GM19397 (cell line): ENCODE measurements around the gene RAP1B.

Experiments
- ATAC-seq: cut with Tn5 transposase; IDR thresholded peaks from one replicate; pipeline ENCODE4 v1.9.1; 2021; ENCODE audit warnings: mild to moderate bottlenecking, moderate library complexity; ENCODE audit not compliant: unreplicated experiment

Gene RAP1B

DNA sequence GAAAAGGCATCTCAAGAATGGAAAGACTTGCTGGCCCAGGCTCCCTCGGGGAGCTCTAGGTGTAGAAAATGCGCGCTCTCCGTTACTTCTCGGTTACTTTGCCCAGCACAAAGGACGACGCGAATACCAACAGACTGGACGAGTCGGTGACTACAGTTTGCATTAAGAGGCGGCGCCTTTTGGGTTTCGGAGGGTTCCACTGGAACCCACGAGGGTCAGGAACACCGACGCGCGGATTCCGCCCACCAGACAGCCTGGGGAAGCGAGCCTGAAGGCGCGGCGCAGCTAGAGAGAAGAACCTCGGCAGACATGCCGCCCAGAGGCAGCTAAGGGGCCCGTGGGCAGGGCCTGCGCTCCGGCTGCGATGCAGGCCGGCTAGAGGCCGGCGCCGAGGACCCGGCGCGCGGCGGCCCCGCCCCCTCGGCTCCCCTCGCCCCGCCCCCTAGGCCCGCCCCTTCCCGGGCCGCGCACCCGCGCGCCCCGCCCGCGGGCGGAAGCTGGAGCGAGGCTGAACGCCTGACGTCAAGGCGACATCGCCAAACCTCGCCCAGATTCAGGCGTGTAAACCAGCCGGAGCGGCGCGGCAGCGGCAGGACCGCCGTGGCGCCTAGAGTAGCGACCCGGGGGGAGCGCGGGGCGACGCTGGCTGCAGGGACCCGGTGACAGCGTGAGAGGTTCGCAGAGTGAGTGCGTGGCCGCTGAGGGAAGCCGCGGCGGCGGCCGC, at the start of gene RAP1B:
Gene RAP1B, plus strand, starts transcription at position 530 of the 724 bp plus-strand sequence. CDS start 37,826 bp downstream, outside the sequence.
- peak; percentile 90 for ATAC-seq

DNA sequence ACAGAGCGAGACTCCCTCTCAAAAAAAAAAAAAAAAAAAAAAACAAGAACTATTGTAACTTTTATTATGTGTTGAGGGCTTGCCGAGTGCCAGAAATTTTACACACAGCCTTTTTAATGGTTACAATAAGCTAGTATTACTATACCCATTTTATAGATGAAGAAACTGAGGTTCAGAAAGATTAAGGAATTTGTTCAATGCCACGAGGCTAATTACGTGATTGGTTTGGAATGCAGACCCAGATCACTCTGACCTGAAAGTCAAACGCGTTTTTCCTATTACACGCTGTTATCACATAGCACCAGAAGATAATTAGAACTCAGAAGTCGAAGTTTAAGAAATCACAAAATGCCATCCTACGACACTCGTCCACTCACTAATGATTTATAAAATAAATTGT, 48.9 kb upstream of the RAP1B start:
- no peak for ATAC-seq

DNA sequence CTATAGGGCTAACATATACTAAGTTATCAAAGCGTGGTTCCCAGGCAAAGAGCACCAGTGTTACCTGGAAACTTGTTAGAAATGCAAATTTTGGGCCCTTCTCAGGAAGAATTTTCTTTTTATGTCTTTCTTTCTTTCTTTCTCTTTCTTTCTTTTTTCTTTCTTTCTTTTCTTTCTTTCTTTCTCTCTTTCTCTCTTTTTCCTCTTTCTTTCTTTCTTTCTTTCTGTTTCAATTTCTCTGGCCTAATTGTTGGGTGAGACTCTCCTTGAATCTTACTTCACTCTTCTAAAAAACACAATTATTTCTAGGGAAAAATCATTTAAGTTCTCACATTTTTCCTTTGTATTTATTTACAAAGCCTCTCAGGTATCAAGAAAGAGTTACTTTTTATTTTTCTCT, 46.5 kb upstream of the RAP1B start:
- ATAC-seq, result no peak

DNA sequence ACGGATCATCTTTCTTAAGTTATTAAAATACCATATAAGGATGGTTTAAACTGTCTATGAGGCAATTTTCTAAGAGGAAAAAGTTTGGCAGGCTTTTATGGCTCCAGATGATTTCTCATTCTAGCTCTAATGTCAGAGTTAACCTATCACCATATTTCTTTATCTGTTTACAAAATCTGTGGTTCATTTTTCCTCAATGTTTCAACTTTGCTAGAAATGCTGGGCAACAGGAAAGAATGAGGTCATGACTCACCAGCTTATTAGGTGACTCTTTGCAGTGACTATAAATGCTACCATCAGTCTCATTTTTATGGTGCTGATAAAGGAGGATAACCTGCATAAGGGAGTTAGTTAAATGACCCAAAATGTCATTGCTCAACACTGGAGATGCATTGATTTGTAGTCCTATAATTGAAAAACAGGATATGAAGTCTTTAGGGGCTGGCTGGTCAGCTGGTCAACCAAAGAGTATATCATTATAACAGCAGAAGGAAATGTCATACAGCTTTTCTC, 45.3 kb upstream of the RAP1B start:
- no peak for ATAC-seq

DNA sequence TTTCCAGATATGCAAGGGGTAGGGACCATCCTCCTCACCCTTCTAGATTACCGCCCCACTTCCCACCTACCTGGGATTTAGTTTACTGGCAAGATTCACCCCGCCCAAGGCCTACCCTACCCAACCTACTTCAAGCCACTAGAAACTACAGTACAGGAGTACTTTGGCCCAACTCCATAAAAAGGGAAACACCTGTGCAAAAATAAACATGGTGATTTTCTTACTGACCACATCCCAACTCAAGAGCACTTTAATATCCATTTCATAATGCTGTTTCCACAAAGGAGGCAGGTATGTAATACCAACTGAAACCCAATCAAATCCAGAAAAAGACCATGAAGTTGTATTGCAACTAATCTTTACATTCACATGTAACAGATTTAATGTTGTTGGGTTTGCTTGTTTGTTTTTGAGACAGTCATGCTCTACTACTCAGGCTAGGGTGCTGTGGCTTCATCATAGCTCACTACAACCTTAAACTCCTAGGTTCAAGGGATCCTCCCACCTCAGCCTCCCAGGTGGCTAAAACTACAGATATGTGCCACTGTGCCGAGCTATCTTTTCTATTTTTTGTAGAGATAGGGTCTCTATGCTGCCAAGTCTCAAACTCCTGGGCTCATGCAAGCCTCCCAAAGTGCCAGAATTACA, 41.7 kb upstream of the RAP1B start:
- ATAC-seq, result no peak

DNA sequence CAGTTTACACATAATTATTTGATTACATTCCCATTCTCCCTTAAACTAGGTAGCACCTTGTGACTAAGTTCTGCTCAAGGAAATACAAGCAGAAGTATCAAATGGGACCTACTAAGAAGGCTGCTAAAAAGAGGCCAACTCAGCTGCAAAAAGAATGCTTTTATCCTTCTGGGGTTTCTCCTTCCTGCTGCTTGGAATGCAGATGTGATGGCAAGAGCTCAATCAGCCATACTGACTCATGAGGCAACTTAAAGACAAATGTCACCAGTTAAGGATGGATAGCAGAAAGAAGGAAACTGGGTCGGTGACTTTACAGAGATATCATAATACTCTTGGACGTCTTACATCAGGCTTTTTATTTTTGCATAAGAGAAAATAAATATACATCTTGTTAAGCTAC, 38.0 kb upstream of the RAP1B start:
- ATAC-seq, result no peak

DNA sequence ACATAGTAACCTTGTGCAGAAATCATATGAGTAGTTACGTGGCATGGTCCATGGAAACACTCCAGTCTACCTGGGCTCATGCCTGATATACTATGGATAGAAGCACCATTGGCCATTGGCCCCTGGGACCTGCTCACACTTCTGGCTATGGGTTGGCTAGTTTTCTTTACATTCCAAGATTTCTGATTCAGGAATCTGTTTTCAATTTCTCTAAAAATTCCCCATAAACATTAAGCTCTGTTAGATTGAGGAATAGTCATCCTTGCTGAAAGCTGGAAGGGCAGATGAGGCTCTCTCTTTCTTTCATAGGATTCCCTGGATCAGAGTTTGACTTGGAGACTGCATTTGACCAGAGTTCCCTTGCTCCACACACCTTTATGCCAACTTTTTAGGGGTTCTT, 37.3 kb upstream of the RAP1B start:
- no peak for ATAC-seq

DNA sequence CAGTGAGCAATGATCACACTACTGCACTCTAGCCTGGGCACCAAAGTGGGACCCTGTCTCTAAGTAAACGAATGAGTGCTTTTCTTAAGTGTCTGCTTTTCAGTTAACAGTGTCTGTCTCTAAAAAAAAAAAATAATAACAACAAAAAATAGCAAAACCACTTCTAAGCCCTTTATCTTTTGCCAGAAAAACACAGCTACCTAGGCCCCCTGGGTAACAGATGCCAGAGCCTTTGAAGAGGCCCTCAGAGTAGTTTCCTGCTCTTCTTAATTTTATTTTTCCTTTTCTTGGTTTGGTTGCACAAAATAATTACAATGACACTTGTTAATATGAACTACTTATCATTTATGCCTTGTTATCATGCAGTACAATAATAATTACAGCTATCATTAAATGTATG, 32.8 kb upstream of the RAP1B start:
- no peak for ATAC-seq

DNA sequence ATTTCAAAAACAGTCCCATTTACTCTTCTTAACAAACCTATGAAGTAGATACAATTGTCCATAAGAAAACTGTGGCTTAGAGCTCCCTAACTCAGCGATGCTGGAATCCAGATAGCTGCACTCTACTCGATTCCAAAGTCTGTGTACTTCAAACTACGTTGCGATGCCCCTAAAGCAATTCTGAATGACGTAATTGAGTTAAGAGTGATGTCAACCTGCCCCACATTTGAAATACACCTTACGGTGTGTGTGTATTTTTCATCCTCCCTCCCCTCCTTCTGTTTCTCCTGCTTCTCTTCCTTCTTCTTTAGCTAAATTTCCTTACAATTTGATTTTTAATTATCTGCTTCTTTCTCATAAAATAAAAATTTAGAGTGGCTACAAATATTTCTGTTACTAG, 31.9 kb upstream of the RAP1B start:
- no peak for ATAC-seq

DNA sequence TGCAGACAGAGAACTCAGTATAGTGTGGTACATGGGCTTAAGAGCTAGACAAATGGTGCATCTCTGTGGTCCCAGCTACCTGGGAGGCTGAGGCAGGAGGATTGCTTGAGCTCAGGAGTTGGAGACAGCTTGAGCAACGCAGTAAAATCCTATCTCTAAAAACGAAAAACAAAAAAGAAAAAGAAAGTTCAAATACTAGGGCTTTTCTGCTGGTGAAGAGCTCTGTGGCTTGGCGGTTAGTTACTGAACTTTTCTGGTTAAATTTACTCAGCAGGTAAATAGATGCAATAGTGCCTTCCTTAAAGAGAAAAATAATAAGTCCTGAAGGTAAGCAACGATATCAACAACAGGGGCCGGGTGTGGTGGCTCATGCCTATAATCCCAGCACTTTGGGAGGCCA, 31.4 kb upstream of the RAP1B start:
- no peak for ATAC-seq

DNA sequence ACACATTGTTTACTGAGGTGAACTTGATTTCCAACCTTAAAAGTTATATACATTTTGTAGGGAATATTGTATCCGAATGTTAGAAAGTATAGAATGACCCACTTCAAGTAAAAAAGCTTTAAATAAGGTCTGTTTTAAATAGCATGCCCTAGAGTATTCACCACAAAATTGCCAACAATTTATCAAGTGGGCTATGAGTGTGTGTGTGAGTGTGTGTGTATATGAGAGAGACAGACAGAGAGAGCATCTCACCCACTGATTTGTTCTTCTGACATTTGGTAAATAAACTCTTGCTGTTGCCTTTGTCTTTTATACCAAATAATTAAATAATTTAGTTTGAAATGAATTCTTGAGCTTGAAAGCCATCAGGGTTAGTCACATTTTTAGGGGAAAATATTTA, 29.8 kb upstream of the RAP1B start:
- ATAC-seq, result no peak

DNA sequence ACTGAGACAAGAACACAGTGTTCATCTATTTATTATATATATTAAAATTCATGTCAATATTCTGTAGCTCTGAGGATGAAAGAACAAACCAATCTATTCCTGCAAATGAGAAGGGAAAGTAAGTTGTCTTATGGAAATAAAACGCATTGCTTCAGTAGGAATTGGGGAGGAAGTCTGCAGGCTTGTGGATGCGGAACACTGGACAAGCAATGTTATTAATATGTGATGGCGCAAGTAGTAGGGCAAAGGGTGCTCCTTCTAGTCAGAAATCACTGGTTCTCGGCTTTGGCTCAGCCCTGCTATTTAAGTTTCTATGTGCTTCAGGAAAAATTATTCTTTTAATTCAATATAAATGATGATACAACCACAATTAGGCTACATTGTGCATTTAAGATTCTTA, 28.8 kb upstream of the RAP1B start:
- ATAC-seq, result no peak

DNA sequence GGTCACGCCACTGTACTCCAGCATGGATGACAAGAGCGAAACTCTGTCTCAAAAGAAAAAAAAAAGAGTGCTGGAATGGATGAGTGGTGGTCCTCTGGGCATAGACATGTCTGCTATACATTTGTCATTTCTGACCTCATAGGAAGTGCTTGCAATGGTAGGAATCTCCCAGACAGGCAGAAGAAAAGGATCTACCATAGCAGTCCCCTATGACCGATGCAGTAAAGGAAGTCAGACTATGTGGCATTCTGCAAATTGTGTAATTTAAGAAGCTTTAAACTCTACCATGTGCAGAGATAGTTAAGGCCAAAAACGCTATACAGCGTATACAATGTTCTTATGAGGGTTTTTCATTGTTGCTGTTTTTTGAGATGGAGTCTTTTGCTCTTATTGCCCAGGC, 24.7 kb upstream of the RAP1B start:
- ATAC-seq, result no peak

DNA sequence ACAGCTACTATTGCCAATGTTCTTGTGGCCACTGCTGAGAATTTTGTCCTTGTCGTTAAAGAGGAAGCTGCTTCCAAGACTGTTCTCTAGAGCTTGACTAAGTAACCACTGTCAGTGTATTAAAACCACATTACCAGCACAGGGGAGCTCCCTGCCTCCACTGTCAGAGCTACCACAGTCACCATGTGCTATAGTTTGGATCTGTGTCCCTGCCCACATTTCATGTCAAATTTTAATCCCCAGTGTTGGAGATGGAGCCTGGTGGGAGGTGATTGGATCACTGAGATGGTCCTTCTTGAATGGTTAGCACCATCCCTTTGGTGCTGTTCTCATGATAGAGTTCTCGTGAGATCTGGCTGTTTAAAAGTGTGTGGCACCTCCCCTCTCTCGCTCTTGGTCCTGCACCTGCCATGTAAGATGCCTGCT, 23.2 kb upstream of the RAP1B start:
- ATAC-seq, result peak; percentile 68

DNA sequence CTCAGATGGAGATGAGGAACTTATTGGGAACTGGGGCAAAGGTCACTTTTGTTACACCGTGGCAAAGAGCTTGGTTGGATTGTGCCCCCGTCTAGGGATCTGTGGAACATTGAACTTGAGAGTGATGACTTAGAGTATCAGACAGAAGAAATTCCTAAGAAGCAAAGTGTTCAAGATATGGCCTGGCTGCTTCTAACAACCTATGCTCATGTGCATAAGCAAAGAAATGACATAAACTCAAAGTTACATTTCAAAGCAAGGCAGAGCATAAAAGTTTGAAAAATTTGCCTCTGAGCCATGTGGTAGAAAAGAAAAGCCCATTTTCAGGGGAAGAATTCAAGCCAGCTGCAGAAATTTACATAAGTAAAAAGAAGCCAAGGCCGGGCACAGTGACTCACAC, 21.5 kb upstream of the RAP1B start:
- no peak for ATAC-seq

DNA sequence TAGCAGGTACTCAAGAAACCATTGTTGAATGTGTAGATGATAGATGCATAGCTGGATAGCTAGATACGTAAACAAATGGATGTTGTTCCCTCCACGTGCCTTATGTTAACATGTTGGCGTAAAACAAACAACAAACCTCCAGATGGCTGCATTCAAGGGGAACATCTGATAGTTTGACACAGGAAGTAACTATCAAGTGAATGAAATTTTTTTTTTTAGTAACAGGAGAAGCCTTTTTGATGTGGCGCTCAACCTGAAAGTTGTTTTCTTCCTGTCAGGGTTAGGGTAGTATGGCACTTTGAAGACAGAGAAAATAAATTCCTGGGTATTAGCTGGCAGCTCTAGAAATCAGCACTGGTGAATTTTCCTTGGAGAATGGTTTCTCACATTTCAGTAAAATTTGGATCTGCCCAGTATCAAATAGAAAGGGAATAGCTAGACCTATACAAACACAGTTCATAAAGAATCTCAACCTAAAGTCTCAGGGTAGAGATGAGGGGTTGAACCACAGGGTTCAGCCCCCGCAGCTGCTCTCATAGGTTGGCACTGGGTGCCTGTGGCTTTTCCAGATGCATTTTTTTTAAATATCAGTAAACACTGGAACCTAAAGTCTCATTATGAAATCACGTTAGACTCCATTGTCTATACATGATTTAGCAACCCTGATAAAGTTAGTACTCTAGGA, 18.8 kb upstream of the RAP1B start:
- no peak for ATAC-seq

DNA sequence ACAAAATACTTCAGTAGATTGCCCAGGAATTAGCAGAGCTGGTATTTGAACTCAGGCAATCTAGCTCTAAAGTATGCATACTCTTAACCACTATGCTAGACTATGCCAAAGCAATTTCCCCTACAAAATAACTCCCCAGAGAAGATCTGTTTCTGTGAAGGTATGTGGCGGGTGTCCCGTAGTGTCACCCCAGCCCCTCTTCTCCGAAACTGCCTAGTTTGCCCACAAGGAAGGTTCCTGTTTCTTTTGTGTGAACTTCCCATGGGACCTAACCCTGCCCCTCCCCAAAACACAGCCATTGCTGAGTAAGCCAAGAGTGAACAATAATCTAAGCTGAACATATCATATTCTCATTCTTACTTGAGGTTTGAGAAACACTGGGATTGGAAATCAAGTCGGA, 15.5 kb upstream of the RAP1B start:
- ATAC-seq, result no peak

DNA sequence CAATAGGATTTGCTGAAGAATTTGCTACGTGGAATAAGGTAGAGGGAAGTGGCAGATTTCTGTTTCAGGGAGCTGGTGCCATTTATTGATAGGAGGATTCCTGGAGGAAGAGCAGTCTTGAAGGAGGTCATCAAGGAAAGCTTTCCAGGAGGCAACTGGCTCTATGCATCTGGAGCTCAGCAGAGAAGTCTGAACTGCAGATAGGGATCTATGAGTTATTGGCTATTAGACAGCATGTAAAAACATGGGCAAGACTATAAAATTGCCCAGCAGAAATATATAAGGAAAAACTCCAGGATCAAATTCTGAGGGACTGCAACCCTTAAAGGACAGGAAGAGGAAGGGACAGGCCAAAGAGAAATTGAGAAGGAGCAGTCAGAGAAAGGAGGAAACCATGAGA, 8.9 kb upstream of the RAP1B start:
- no peak for ATAC-seq

DNA sequence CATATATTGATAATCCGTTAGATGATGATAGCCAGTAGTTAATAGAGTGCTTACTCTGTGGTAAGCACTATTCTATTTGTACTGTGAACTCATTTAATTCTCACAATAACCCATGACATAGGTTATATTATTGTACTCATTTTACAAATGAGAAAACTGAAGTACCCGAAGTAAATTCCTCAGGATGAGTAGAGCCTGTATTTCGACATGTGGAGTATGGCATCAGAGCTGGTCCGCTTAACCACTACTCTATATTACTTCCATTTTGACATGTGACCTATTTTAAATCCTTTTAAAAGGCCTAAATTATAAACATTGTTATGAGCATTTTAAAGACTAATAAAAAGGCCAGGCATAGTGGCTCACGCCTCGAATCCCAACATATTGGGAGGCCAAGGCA, 8.0 kb upstream of the RAP1B start:
- no peak for ATAC-seq

DNA sequence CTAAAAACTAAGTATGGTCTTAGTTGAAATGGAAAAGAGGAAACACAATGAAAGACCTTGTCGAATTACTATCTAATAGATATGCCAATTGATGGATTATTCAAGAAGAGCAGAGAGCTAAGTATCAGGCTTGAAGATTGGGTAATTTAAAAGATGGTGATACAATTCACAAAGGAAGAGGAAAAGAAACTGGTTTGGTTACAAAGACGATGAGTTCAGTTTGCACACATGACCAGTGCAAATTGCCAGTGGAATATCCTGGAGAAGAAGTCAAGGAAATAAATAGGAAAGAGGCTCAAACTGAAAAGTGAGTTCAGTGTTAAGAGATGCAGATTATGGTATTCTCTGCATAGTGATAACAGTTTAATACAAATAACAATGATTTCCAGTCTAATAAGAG, 2.5 kb upstream of the RAP1B start:
- no peak for ATAC-seq

DNA sequence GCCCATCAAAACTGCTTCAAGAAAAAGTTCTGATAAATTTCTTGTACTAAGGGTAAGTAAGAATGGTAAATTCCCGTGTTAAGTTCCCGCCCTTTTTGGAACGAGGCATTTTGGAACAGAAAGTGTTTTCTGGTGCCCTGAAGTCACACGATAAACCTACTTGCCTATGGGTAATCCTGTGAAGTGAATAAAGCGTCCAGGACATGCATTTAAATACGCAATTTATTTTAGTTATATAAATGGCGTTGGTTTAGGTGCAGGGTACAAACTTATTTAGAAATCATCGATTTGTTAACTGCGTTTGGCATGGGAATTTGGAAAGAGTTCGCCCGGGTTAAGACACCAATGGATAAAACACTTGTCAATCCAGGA, 715 bp upstream of the RAP1B start:
- ATAC-seq, result no peak
